ENCODE results near the gene MPL.

Gene MPL

DNA sequence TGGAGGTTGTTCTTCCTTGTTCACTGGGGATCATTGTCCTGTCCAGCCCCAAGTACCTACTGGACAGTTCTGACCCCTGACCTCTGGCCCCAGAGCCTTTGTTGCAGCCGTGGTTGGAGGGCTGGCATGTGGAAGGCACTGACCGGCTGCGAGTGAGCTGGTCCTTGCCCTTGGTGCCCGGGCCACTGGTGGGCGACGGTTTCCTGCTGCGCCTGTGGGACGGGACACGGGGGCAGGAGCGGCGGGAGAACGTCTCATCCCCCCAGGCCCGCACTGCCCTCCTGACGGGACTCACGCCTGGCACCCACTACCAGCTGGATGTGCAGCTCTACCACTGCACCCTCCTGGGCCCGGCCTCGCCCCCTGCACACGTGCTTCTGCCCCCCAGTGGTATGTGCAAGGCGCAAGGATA is 25.4 kb upstream of the MPL start:
- no peak for DNase-seq (ENCODE audit: low read depth)
- no peak overlapping the region for H3K4me3 ChIP-seq (ENCODE audit: low read depth, low read length)
- TF ChIP-seq, protein P1, sequence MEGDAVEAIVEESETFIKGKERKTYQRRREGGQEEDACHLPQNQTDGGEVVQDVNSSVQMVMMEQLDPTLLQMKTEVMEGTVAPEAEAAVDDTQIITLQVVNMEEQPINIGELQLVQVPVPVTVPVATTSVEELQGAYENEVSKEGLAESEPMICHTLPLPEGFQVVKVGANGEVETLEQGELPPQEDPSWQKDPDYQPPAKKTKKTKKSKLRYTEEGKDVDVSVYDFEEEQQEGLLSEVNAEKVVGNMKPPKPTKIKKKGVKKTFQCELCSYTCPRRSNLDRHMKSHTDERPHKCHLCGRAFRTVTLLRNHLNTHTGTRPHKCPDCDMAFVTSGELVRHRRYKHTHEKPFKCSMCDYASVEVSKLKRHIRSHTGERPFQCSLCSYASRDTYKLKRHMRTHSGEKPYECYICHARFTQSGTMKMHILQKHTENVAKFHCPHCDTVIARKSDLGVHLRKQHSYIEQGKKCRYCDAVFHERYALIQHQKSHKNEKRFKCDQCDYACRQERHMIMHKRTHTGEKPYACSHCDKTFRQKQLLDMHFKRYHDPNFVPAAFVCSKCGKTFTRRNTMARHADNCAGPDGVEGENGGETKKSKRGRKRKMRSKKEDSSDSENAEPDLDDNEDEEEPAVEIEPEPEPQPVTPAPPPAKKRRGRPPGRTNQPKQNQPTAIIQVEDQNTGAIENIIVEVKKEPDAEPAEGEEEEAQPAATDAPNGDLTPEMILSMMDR (conservative IDR thresholded peaks at IDR 0.05; ENCODE audit: low read depth, low read length): no peak

DNA sequence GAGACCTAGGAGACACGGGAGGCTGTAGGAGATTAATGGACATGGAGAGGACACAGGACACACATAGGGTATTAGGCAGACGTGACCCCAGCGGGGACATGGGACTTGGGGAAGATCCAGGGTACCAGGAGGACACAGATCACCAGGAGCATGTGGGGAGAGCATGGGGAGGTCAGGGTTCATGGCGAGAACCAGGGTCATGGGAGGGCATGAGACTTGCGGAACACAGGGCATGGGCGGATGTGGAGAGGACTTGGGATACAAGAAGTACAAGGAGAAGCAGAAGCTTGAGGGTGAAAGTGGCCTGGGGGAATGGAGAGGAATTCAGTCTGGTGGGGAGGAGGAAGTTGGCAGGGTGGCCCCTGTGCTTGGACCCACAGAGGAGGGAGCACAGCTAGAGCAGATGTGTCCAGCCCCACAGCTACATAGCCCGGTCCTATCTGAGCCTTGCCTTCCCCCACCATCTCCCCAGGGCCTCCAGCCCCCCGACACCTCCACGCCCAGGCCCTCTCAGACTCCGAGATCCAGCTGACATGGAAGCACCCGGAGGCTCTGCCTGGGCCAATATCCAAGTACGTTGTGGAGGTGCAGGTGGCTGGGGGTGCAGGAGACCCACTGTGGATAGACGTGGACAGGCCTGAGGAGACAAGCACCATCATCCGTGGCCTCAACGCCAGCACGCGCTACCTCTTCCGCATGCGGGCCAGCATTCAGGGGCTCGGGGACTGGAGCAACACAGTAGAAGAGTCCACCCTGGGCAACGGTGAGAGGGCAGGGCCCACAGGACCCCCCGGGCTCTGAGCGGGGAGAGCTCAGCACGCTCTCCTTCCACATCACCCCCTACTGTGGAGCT is 24.7 kb upstream of the MPL start:
- no peak for DNase-seq (ENCODE audit: low read depth)
- H3K4me3 ChIP-seq (ENCODE audit: low read depth, low read length): no peak overlapping the region
- TF ChIP-seq, protein P1 (conservative IDR thresholded peaks at IDR 0.05; ENCODE audit: low read depth, low read length): no peak

DNA sequence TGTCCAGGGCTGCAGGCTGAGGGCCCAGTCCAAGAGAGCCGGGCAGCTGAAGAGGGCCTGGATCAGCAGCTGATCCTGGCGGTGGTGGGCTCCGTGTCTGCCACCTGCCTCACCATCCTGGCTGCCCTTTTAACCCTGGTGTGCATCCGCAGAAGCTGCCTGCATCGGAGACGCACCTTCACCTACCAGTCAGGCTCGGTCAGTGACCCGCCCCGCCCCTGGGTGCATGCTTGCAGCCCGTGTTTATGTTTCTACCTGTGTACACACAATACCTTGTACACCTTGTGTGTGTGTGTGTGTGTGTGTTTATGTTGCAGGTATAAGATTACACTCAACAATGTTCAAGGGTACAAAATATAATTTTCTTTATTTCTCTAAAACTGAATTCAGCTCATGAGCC is 23.8 kb upstream of the MPL start:
- no peak for DNase-seq (ENCODE audit: low read depth)
- TF ChIP-seq, protein P1 (conservative IDR thresholded peaks at IDR 0.05; ENCODE audit: low read depth, low read length): no peak
- no peak overlapping the region for H3K4me3 ChIP-seq (ENCODE audit: low read depth, low read length)

DNA sequence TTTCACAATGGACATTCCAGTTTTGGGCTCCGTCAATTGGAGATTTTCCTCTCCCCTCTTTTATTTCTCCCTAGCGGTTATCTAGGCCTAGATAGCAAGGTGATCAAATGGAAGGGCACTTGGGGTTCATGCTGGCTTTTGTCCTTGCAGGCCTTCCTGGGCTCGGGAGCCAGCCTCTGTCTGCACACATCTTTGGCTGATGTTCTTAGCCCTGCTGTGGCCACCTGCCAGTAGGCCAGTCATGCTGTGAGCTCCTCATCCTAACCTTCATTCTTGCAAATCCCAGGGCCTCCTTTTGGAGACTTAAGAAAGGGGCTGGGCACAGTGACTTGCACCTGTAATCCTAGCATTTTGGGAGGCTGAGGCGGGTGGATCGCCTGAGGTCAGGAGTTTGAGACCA is 23.4 kb upstream of the MPL start:
- TF ChIP-seq, protein P1 (conservative IDR thresholded peaks at IDR 0.05; ENCODE audit: low read depth, low read length): no peak
- DNase-seq (ENCODE audit: low read depth): no peak
- H3K4me3 ChIP-seq (ENCODE audit: low read depth, low read length): no peak overlapping the region

DNA sequence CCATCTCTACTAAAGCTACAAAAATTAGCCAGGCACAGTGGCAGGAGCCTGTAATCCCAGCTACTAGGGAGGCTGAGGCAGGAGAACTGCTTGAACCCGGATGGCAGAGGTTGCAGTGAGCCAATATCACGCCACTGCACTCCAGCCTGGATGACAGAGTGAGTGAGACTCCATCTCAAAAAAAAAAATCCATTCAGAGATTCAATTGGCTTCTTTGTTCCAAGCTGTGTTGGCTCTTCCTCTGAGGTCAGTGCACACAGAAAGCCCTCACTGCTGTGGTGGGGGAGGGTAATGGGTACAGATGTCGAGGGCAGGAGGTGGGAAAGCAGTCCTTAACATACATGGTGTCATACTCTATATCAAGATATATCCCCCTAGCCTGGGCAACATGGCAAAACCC is 22.1 kb upstream of the MPL start:
- H3K4me3 ChIP-seq (ENCODE audit: low read depth, low read length): no peak overlapping the region
- DNase-seq (ENCODE audit: low read depth): no peak
- TF ChIP-seq, protein P1 (conservative IDR thresholded peaks at IDR 0.05; ENCODE audit: low read depth, low read length): no peak

DNA sequence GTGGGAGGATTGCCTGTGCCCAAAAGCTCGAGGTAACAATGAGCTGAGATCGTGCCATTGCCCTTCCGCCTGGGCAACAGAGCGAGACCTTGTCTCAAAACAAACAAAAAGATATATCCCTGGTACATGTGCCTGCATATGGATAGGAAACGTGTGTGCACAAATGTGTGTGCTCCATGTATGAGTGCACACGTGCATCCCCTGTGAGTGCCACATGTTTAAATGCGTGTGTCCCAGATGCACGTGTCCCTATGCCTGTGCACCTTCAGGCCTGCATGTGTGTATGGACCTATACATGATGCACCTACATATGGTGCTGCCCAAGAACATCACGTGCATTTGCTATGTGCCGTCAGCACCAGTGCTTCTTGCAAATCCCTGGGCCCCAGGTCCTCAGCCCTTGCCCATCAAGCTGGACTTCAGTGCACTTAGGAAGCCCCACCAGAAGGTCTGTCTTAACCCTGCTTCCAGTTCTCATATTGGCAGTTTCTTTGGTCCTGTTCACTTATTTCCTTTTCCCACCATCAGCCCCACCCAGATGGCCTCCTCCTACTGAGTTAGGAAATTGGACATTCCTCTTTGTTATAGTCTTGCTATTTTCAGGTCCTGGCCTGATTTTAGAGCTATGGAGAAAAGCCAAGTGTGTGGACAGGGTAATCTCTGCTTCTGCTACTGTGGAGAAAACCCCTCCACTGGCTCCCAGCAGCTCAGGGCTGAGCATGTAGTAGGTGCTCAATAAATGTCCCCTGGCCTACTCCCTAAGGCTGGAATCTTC is 21.5 kb upstream of the MPL start:
- TF ChIP-seq, protein P1 (conservative IDR thresholded peaks at IDR 0.05; ENCODE audit: low read depth, low read length): no peak
- DNase-seq (ENCODE audit: low read depth): peak; percentile 30
- no peak overlapping the region for H3K4me3 ChIP-seq (ENCODE audit: low read depth, low read length)

All from choroid plexus epithelial cell (primary cell).